A673 (cell line): Measurements from ENCODE around the gene PRMT7.

ENCODE experiments used
- EZH2 ChIP-seq: fragments of 200-600 bp; sonication (generic); IDR thresholded peaks from 2 replicates; pipeline ENCODE4 v1.6.1; 2017; ENCODE audit warnings: borderline replicate concordance, low read depth, mild to moderate bottlenecking, mixed read lengths, antibody characterized with exemption, low read length; ENCODE audit not compliant: poor library complexity, severe bottlenecking
- TF ChIP-seq, protein P1 (sequence below): fragments of 300-800, 200-600 bp; sonication (generic); conservative IDR thresholded peaks from 2 replicates; pipeline ENCODE4 v1.5.1; 2017; ENCODE audit warnings: low read depth, mild to moderate bottlenecking, antibody characterized with exemption, low read length, moderate library complexity, mixed read lengths

DNA sequence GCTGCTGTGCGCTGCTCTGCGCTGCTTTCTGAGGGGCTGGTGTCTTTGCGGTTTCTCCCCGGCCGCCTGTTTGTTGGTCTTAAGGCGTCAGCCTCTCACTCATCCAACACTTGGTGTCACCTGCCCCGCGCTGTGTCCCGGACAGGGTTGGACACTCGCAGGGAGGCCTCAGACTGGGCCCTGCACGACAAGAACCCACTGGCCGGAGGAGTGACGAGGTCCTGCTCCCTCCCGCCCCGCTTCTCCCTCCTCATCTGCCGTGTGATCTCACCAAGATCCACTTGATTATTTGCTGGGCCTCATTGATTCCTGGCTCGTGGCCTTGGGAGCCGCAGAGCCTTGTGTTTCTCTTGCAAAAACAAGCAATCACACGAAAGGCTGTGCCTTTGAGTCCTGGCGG is 56.6 kb downstream of the PRMT7 start:
- TF ChIP-seq, protein P1, sequence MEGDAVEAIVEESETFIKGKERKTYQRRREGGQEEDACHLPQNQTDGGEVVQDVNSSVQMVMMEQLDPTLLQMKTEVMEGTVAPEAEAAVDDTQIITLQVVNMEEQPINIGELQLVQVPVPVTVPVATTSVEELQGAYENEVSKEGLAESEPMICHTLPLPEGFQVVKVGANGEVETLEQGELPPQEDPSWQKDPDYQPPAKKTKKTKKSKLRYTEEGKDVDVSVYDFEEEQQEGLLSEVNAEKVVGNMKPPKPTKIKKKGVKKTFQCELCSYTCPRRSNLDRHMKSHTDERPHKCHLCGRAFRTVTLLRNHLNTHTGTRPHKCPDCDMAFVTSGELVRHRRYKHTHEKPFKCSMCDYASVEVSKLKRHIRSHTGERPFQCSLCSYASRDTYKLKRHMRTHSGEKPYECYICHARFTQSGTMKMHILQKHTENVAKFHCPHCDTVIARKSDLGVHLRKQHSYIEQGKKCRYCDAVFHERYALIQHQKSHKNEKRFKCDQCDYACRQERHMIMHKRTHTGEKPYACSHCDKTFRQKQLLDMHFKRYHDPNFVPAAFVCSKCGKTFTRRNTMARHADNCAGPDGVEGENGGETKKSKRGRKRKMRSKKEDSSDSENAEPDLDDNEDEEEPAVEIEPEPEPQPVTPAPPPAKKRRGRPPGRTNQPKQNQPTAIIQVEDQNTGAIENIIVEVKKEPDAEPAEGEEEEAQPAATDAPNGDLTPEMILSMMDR = no peak
- TF ChIP-seq EZH2 = no peak
